Activated naive CD4-positive, alpha-beta T cell treated with anti-CD3 and anti-CD28 coated beads for 36 hours (primary cell): ENCODE results near the gene C16orf82. TPM values are rescaled to one million over a fixed set of nuclear protein-coding genes. Genes with fewer than 3 reads are reported as not detected.
"Not testable (repeated sequence)": the region's sequence is repeated elsewhere in the genome, so short reads cannot be mapped to it uniquely, and the experiment has no call there.

Experiments
- CTCF ChIA-PET: fragments of 350-600 bp; sonication (Branson Sonifier 250); formaldehyde crosslinking; loops from one replicate; lab custom pipeline; 2021; ENCODE audit warnings: antibody characterized with exemption; lab: Charles Lee
- DNase-seq: peaks from one replicate; pipeline ENCODE4 v3.0.0-alpha.2; 2020
- H3K27ac Mint-ChIP-seq: one replicate; pipeline ENCODE4 v1.8.0; 2021; ENCODE audit warnings: mild to moderate bottlenecking, mixed read lengths
- H3K27me3 Mint-ChIP-seq: one replicate; pipeline ENCODE4 v1.8.0; 2021; ENCODE audit warnings: low read depth, mixed read lengths
- H3K36me3 Mint-ChIP-seq: one replicate; pipeline ENCODE4 v1.8.0; 2021; ENCODE audit warnings: low read depth, mixed read lengths
- H3K4me1 Mint-ChIP-seq: one replicate; pipeline ENCODE4 v1.8.0; 2021; ENCODE audit warnings: low read depth, mixed read lengths
- H3K4me3 Mint-ChIP-seq: one replicate; pipeline ENCODE4 v1.8.0; 2021; ENCODE audit warnings: mild to moderate bottlenecking, moderate library complexity, mixed read lengths
- H3K9me3 Mint-ChIP-seq: one replicate; pipeline ENCODE4 v1.8.0; 2021; ENCODE audit warnings: mixed read lengths
- intact Hi-C: fragments of 100-400 bp; cut with micrococcal nuclease; formaldehyde crosslinking; loops from one replicate; pipeline ENCODE4 v1.15.1; 2023
- total RNA-seq, 2 experiments: library from RNA; stranded (reverse); gene quantifications; one replicate each; pipeline ENCODE4 v1.2.3, GENCODE V29; 2021

Gene C16orf82
- total RNA-seq, 2 experiments from 2014 or later = not detected

GRCh38 chr16:27052007-27052406 is 14.7 kb upstream of the C16orf82 start:
- H3K9me3 Mint-ChIP-seq = peaks cover 3% of the 10 kb centered on the region
- H3K27me3 Mint-ChIP-seq = no peaks in the 10 kb centered on the region
- H3K4me3 Mint-ChIP-seq = no peak overlapping the region
- H3K36me3 Mint-ChIP-seq = no peaks in the 10 kb centered on the region
- no peak for DNase-seq
- no peaks in the 10 kb centered on the region for H3K4me1 Mint-ChIP-seq
- H3K27ac Mint-ChIP-seq = no peak overlapping the region
- CTCF ChIA-PET = no interaction called here
- intact Hi-C loops = no loop called here

- H3K4me3 Mint-ChIP-seq = no peak overlapping the region
- no peak for DNase-seq
- peaks cover 3% of the 10 kb centered on the region for H3K9me3 Mint-ChIP-seq
- intact Hi-C loops = no loop called here
- no peak overlapping the region for H3K27ac Mint-ChIP-seq
- H3K36me3 Mint-ChIP-seq = no peaks in the 10 kb centered on the region
- CTCF ChIA-PET = interaction anchor here (0.7 kb wide), 1 partner anchor 34 kb away, joined by 3 read pairs; no protein-coding TSS in a partner anchor
- no peaks in the 10 kb centered on the region for H3K4me1 Mint-ChIP-seq
- no peaks in the 10 kb centered on the region for H3K27me3 Mint-ChIP-seq
Measured at GRCh38 chr16:27053996-27054395, 12.7 kb upstream of the C16orf82 start.

GRCh38 chr16:27058299-27058698 is 8.4 kb upstream of the C16orf82 start:
- DNase-seq = no peak
- no peak overlapping the region for H3K27ac Mint-ChIP-seq
- CTCF ChIA-PET = no interaction called here
- intact Hi-C loops = no loop called here
- H3K4me1 Mint-ChIP-seq = no peaks in the 10 kb centered on the region
- H3K36me3 Mint-ChIP-seq = no peaks in the 10 kb centered on the region
- H3K9me3 Mint-ChIP-seq = peaks cover 3% of the 10 kb centered on the region
- no peak overlapping the region for H3K4me3 Mint-ChIP-seq
- H3K27me3 Mint-ChIP-seq = no peaks in the 10 kb centered on the region

GRCh38 chr16:27070776-27071175 is 4.0 kb downstream of the C16orf82 start:
- Mint-ChIP-seq H3K36me3 (no peaks in the 10 kb centered on the region), H3K9me3 (no peaks in the 10 kb centered on the region), H3K4me3 (no peak overlapping the region), H3K27ac (no peak overlapping the region), H3K4me1 (no peaks in the 10 kb centered on the region), H3K27me3 (peaks cover 2% of the 10 kb centered on the region)
- DNase-seq = no peak
- intact Hi-C loops = no loop called here
- CTCF ChIA-PET = no interaction called here

GRCh38 chr16:27073733-27074132 is 7.0 kb downstream of the C16orf82 start:
- intact Hi-C loops = no loop called here
- Mint-ChIP-seq H3K27me3 (no peaks in the 10 kb centered on the region), H3K4me1 (no peaks in the 10 kb centered on the region), H3K36me3 (no peaks in the 10 kb centered on the region), H3K27ac (no peak overlapping the region), H3K9me3 (peaks cover 2% of the 10 kb centered on the region), H3K4me3 (no peak overlapping the region)
- CTCF ChIA-PET = no interaction called here
- no peak for DNase-seq

- intact Hi-C loops = no loop called here
- CTCF ChIA-PET = interaction anchor here (0.9 kb wide), 1 partner anchor 23 kb away, joined by 3 read pairs; no protein-coding TSS in a partner anchor
- no peak overlapping the region for H3K27ac Mint-ChIP-seq
Measured at GRCh38 chr16:27080895-27081294, 14.2 kb downstream of the C16orf82 start.

GRCh38 chr16:27083861-27084261 is 17.1 kb downstream of the C16orf82 start:
- no peaks in the 10 kb centered on the region for H3K36me3 Mint-ChIP-seq
- H3K27ac Mint-ChIP-seq = no peak overlapping the region
- no peak for DNase-seq
- no peak overlapping the region for H3K4me3 Mint-ChIP-seq
- no peaks in the 10 kb centered on the region for H3K9me3 Mint-ChIP-seq
- no peaks in the 10 kb centered on the region for H3K4me1 Mint-ChIP-seq
- intact Hi-C loops = no loop called here
- CTCF ChIA-PET = no interaction called here
- H3K27me3 Mint-ChIP-seq = peaks cover 5% of the 10 kb centered on the region

More at GRCh38 chr16:27080895-27081294, 14.2 kb downstream of the C16orf82 start:
- Mint-ChIP-seq H3K4me1 (no peaks in the 10 kb centered on the region), H3K36me3 (no peaks in the 10 kb centered on the region), H3K27me3 (peaks cover 2% of the 10 kb centered on the region), H3K4me3 (no peak overlapping the region), H3K9me3 (peaks cover 2% of the 10 kb centered on the region)
- DNase-seq = no peak

GRCh38 chr16:27084307-27085028 is 17.7 kb downstream of the C16orf82 start:
- Mint-ChIP-seq H3K9me3 (no peaks in the 10 kb centered on the region), H3K27ac (no peak overlapping the region), H3K4me3 (no peak overlapping the region), H3K4me1 (no peaks in the 10 kb centered on the region), H3K27me3 (peaks cover 10% of the 10 kb centered on the region), H3K36me3 (no peaks in the 10 kb centered on the region)
- no peak for DNase-seq
- CTCF ChIA-PET = no interaction called here
- intact Hi-C loops = no loop called here

GRCh38 chr16:27085182-27085581 is 18.5 kb downstream of the C16orf82 start:
- intact Hi-C loops = no loop called here
- H3K27me3 Mint-ChIP-seq = peaks cover 11% of the 10 kb centered on the region
- no peaks in the 10 kb centered on the region for H3K36me3 Mint-ChIP-seq
- H3K9me3 Mint-ChIP-seq = no peaks in the 10 kb centered on the region
- H3K4me1 Mint-ChIP-seq = no peaks in the 10 kb centered on the region
- H3K4me3 Mint-ChIP-seq = no peak overlapping the region
- no peak overlapping the region for H3K27ac Mint-ChIP-seq
- CTCF ChIA-PET = no interaction called here
- DNase-seq = no peak

- H3K4me3 Mint-ChIP-seq, intact Hi-C loops, DNase-seq, CTCF ChIA-PET, H3K36me3 Mint-ChIP-seq, H3K9me3 Mint-ChIP-seq, H3K27ac Mint-ChIP-seq, H3K4me1 Mint-ChIP-seq: not testable (repeated sequence)
- H3K27me3 Mint-ChIP-seq = peaks cover 11% of the 10 kb centered on the region
Measured at GRCh38 chr16:27086031-27086430, 19.3 kb downstream of the C16orf82 start.

- no peak overlapping the region for H3K4me3 Mint-ChIP-seq
- H3K27ac Mint-ChIP-seq = no peak overlapping the region
- no peak for DNase-seq
- peaks cover 11% of the 10 kb centered on the region for H3K27me3 Mint-ChIP-seq
- no peaks in the 10 kb centered on the region for H3K36me3 Mint-ChIP-seq
- H3K9me3 Mint-ChIP-seq = no peaks in the 10 kb centered on the region
- CTCF ChIA-PET = no interaction called here
- H3K4me1 Mint-ChIP-seq = no peaks in the 10 kb centered on the region
- intact Hi-C loops = no loop called here
Measured at GRCh38 chr16:27088216-27088615, 21.5 kb downstream of the C16orf82 start.

- Mint-ChIP-seq H3K36me3 (no peaks in the 10 kb centered on the region), H3K27me3 (no peaks in the 10 kb centered on the region), H3K4me1 (no peaks in the 10 kb centered on the region), H3K27ac (no peak overlapping the region), H3K4me3 (no peak overlapping the region), H3K9me3 (peaks cover 2% of the 10 kb centered on the region)
- CTCF ChIA-PET = interaction anchor here (0.6 kb wide), 1 partner anchor 18 kb away, joined by 3 read pairs; no protein-coding TSS in a partner anchor
- intact Hi-C loops = no loop called here
- DNase-seq = no peak
Measured at GRCh38 chr16:27096375-27096774, 29.6 kb downstream of the C16orf82 start.

- H3K36me3 Mint-ChIP-seq = no peaks in the 10 kb centered on the region
- H3K27ac Mint-ChIP-seq = no peak overlapping the region
- no peak for DNase-seq
- intact Hi-C loops = no loop called here
- peaks cover 2% of the 10 kb centered on the region for H3K9me3 Mint-ChIP-seq
- H3K27me3 Mint-ChIP-seq = no peaks in the 10 kb centered on the region
- CTCF ChIA-PET = interaction anchor here (0.5 kb wide), 1 partner anchor 34 kb away, joined by 3 read pairs; no protein-coding TSS in a partner anchor
- H3K4me3 Mint-ChIP-seq = no peak overlapping the region
- no peaks in the 10 kb centered on the region for H3K4me1 Mint-ChIP-seq
Measured at GRCh38 chr16:27097800-27098230, 31.1 kb downstream of the C16orf82 start.
